ENCODE measurements around the gene NDUFB3. TPM values are rescaled to one million over a fixed set of nuclear protein-coding genes. Genes with fewer than 3 reads are reported as not detected.
"Not testable (repeated sequence)": the region's sequence is repeated elsewhere in the genome, so short reads cannot be mapped to it uniquely, and the experiment has no call there.

NDUFB3 gene
- total RNA-seq, 2 donors from 2014 or later: 52.9 to 59.8 TPM

DNA sequence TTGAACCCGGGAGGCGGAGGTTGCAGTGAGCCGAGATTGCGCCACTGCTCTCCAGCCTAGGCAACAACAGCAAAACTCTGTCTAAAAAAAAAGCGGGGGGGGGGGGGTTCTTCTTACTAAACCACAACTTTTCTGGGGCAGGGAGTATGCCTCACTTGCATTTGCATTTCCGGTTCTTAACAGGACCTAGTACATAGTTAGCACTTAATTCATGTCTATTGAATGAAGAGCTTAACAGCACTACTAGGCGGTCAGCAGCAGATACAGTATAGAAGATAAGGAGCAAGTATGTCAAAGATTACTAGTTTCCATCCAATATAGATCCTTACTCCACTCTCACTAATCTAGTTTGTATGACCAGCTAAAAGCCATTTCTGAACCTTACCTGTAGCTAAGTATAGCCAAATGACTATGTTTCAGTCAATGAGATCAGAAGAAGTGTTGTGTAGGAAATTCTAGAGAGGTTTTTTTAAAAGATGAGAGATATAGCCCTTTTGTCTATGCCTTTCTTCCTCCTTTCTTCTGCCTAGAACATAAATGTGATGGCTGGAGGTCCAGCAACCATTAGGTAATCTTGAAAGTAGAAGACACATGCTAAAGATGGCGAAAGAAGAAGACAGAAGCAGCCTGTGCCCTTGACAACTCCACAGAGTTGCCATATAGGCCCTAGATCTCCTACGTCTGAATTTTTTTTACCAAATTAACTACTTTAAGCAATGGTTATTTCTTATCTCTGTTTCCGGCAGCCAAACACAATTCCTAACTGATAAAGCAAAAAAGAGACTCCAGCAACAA is 11.6 kb upstream of the NDUFB3 start:
- H3K4me1 Mint-ChIP-seq (ENCODE audit: low read depth): peaks cover 47% of the 10 kb centered on the region
- no peak for ATAC-seq (replicated peaks in 1 of 2)
- no peaks in the 10 kb centered on the region for H3K27me3 Mint-ChIP-seq (ENCODE audit: low read depth)
- no peak overlapping the region for H3K27ac Mint-ChIP-seq
- peaks cover 3 to 7% of the 10 kb centered on the region in 2 donors for H3K36me3 Mint-ChIP-seq (ENCODE audit: insufficient read depth in 2 of 2)
- DNase-seq: no peak
- no peaks in the 10 kb centered on the region for H3K9me3 Mint-ChIP-seq
- H3K4me3 Mint-ChIP-seq: no peak overlapping the region

- Mint-ChIP-seq H3K27ac (peak overlapping the region; percentile 95), H3K4me1 (ENCODE audit: low read depth) (peaks cover 74% of the 10 kb centered on the region), H3K4me3 (peak overlapping the region; percentile 3 to 46)
- not testable (repeated sequence) for H3K36me3 Mint-ChIP-seq (ENCODE audit: insufficient read depth in 2 of 2); ATAC-seq (replicated peaks in 1 of 2); H3K9me3 Mint-ChIP-seq; H3K27me3 Mint-ChIP-seq (ENCODE audit: low read depth)
- peak; percentile 68 to 69 for DNase-seq
Observed at GRCh38 chr2:201063516-201063915, 8.3 kb upstream of the NDUFB3 start.

GRCh38 chr2:201064797-201065329 is 6.9 kb upstream of the NDUFB3 start:
- H3K4me1 Mint-ChIP-seq (ENCODE audit: low read depth): peaks cover 74% of the 10 kb centered on the region
- H3K9me3 Mint-ChIP-seq: no peaks in the 10 kb centered on the region
- no peak for ATAC-seq (replicated peaks in 1 of 2)
- DNase-seq: no peak
- H3K27ac Mint-ChIP-seq: peak overlapping the region; percentile 51
- H3K27me3 Mint-ChIP-seq (ENCODE audit: low read depth): no peaks in the 10 kb centered on the region
- H3K36me3 Mint-ChIP-seq (ENCODE audit: insufficient read depth in 2 of 2): peaks cover 3 to 4% of the 10 kb centered on the region in 2 donors
- H3K4me3 Mint-ChIP-seq: no peak overlapping the region

DNA sequence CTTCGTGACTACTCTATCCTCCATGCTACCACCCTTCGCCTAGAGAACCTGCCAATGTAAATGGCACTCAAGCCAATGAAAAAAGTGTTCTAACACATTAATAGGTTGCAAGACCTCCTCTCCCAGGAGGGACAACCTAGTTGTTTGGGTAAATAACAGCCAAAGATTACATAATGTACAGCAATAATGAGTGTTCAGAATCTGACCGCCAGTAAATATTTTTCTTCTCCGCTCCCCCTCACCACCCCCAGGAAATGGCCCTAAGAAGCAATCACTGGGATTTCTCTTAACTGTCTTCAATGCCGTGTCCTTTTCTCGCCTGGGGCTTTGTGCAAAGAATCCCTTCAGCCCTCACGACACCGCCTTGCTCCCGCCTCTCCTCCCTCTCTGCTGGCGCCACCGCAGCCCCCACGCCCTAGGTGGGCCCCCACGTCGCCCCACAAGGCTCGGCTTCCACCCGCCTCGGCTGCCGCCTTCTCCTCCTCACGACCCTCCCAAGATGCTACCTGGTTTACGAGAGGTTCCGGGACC is 788 bp upstream of the NDUFB3 start:
- ATAC-seq (replicated peaks in 1 of 2) (peak; percentile 45 to 50), DNase-seq (no peak)
- peak overlapping the region; percentile 87 for H3K27ac Mint-ChIP-seq
- H3K36me3 Mint-ChIP-seq (ENCODE audit: insufficient read depth in 2 of 2): peaks cover 1 to 4% of the 10 kb centered on the region in 2 donors
- H3K9me3 Mint-ChIP-seq: no peaks in the 10 kb centered on the region
- peak overlapping the region; percentile 91 to 96 for H3K4me3 Mint-ChIP-seq
- peaks cover 66% of the 10 kb centered on the region for H3K4me1 Mint-ChIP-seq (ENCODE audit: low read depth)
- H3K27me3 Mint-ChIP-seq (ENCODE audit: low read depth): no peaks in the 10 kb centered on the region

DNA sequence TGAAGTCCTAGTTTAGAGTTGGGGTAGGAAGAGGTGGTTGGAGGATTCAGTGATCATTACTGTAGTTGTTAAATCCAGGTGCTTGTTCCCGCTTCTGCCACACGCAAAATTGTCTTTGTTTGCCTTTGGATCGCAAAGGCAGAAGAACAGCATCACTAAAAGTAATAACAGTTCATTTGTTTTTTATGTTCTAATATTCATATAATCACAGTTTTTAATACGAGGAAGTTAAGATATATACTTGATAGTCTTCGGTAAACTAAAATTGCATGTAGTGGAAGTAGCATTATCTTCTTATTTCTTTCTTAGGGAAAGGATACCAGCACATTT is 365 bp downstream of the NDUFB3 start:
- Mint-ChIP-seq H3K27ac (peak overlapping the region; percentile 87), H3K4me1 (ENCODE audit: low read depth) (peaks cover 56% of the 10 kb centered on the region), H3K9me3 (no peaks in the 10 kb centered on the region), H3K36me3 (ENCODE audit: insufficient read depth in 2 of 2) (peaks cover 1 to 4% of the 10 kb centered on the region in 2 donors), H3K4me3 (peak overlapping the region; percentile 91 to 96), H3K27me3 (ENCODE audit: low read depth) (no peaks in the 10 kb centered on the region)
- ATAC-seq (replicated peaks in 1 of 2) (no peak), DNase-seq (no peak)

DNA sequence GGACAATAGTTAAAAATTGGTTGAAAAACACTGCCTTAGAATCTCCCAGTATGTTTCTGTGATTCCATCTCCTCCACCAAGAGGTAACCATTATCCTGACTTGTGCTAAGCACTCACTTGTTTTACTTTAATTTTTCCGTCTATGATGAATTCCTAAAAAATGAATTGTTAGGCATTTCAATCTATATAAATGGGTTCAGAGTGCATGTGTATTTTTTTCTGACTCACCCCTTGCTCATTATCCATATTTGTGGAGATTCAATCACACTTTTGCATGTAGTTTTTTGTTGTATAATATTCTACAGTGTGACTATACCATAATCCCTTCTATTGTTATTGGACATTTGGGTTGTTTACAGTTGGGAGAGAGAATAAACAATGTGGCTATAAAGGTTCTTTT is 1.3 kb downstream of the NDUFB3 start:
- Mint-ChIP-seq H3K36me3 (ENCODE audit: insufficient read depth in 2 of 2) (peaks cover 1 to 4% of the 10 kb centered on the region in 2 donors), H3K4me3 (peak overlapping the region; percentile 86 to 96), H3K27me3 (ENCODE audit: low read depth) (no peaks in the 10 kb centered on the region), H3K4me1 (ENCODE audit: low read depth) (peaks cover 48% of the 10 kb centered on the region), H3K9me3 (no peaks in the 10 kb centered on the region), H3K27ac (peak overlapping the region; percentile 81)
- DNase-seq: no peak
- ATAC-seq (replicated peaks in 1 of 2): no peak

- DNase-seq (no peak), ATAC-seq (replicated peaks in 1 of 2) (no peak)
- Mint-ChIP-seq H3K27me3 (ENCODE audit: low read depth) (no peaks in the 10 kb centered on the region), H3K4me3 (no peak overlapping the region), H3K27ac (peak overlapping the region; percentile 92), H3K36me3 (ENCODE audit: insufficient read depth in 2 of 2) (peaks cover 4% of the 10 kb centered on the region in 2 donors), H3K9me3 (no peaks in the 10 kb centered on the region), H3K4me1 (ENCODE audit: low read depth) (peaks cover 31% of the 10 kb centered on the region)
Observed at GRCh38 chr2:201074996-201075395, 3.2 kb downstream of the NDUFB3 start.

- no peaks in the 10 kb centered on the region for H3K9me3 Mint-ChIP-seq
- no peak overlapping the region for H3K4me3 Mint-ChIP-seq
- H3K27me3 Mint-ChIP-seq (ENCODE audit: low read depth): no peaks in the 10 kb centered on the region
- peak overlapping the region; percentile 87 for H3K27ac Mint-ChIP-seq
- H3K36me3 Mint-ChIP-seq (ENCODE audit: insufficient read depth in 2 of 2): peaks cover 3 to 15% of the 10 kb centered on the region in 2 donors
- H3K4me1 Mint-ChIP-seq (ENCODE audit: low read depth): peaks cover 9% of the 10 kb centered on the region
- DNase-seq (no peak), ATAC-seq (replicated peaks in 1 of 2) (no peak)
Observed at GRCh38 chr2:201084863-201085262, 13.1 kb downstream of the NDUFB3 start.

- peaks cover 6% of the 10 kb centered on the region for H3K4me1 Mint-ChIP-seq (ENCODE audit: low read depth)
- DNase-seq: no peak
- no peak for ATAC-seq (replicated peaks in 1 of 2)
- H3K27ac Mint-ChIP-seq: no peak overlapping the region
- H3K9me3 Mint-ChIP-seq: no peaks in the 10 kb centered on the region
- no peak overlapping the region for H3K4me3 Mint-ChIP-seq
- peaks cover 3 to 10% of the 10 kb centered on the region in 2 donors for H3K36me3 Mint-ChIP-seq (ENCODE audit: insufficient read depth in 2 of 2)
- H3K27me3 Mint-ChIP-seq (ENCODE audit: low read depth): no peaks in the 10 kb centered on the region
Observed at GRCh38 chr2:201090574-201090973, 18.8 kb downstream of the NDUFB3 start.

GRCh38 chr2:201093573-201093972 is 21.8 kb downstream of the NDUFB3 start:
- no peak overlapping the region for H3K4me3 Mint-ChIP-seq
- no peaks in the 10 kb centered on the region for H3K9me3 Mint-ChIP-seq
- no peaks in the 10 kb centered on the region for H3K27me3 Mint-ChIP-seq (ENCODE audit: low read depth)
- peaks cover 0 to 2% of the 10 kb centered on the region in 2 donors for H3K36me3 Mint-ChIP-seq (ENCODE audit: insufficient read depth in 2 of 2)
- no peak for DNase-seq
- ATAC-seq (replicated peaks in 1 of 2): no peak
- no peak overlapping the region for H3K27ac Mint-ChIP-seq
- peaks cover 6% of the 10 kb centered on the region for H3K4me1 Mint-ChIP-seq (ENCODE audit: low read depth)

DNA sequence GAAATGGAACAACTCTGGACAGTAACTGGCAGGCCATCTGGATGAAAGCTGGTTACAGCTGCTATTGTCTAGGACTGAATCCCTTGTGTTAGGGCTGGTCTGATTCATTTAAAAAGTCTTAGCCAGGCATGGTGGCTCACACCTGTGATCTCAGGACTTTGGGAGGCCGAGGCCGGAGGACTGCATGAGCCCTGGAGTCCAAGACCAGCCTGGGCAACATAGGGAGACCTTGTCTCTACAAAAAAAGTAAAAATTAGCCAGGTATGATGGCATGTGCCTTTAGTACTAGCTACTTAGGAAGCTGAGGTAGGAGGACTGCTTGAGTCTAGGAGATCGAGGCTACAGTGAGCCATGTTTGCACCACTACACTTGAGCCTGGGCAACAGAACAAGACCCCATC is 28.7 kb downstream of the NDUFB3 start:
- ATAC-seq (replicated peaks in 1 of 2): no peak
- Mint-ChIP-seq H3K4me1 (ENCODE audit: low read depth) (no peaks in the 10 kb centered on the region), H3K27me3 (ENCODE audit: low read depth) (no peaks in the 10 kb centered on the region), H3K4me3 (no peak overlapping the region), H3K36me3 (ENCODE audit: insufficient read depth in 2 of 2) (no peaks in the 10 kb centered on the region), H3K9me3 (no peaks in the 10 kb centered on the region), H3K27ac (no peak overlapping the region)
- DNase-seq: no peak

DNA sequence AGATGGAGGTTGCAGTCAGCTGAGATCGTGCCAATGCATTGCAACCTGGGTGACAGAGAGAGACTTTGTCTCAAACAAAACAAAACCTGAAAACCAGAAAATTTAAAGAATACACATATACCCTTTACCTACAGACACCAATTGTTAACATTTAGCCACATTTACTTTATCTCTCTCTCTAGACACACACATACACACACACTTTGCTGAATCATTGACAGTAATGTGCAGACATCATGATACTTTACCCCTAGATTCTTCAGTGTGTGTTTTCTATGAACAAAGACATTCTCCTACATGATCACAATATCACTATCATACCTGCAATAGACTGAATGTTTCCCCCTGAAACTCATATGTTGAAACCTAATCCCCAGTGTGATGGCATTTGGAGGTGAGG is 34.0 kb downstream of the NDUFB3 start:
- no peaks in the 10 kb centered on the region for H3K27me3 Mint-ChIP-seq (ENCODE audit: low read depth)
- H3K9me3 Mint-ChIP-seq: no peaks in the 10 kb centered on the region
- no peak overlapping the region for H3K27ac Mint-ChIP-seq

GRCh38 chr2:201107624-201108023 is 35.8 kb downstream of the NDUFB3 start:
- ATAC-seq (replicated peaks in 1 of 2): no peak
- Mint-ChIP-seq H3K4me1 (ENCODE audit: low read depth) (no peaks in the 10 kb centered on the region), H3K36me3 (ENCODE audit: insufficient read depth in 2 of 2) (no peaks in the 10 kb centered on the region), H3K9me3 (no peaks in the 10 kb centered on the region), H3K27me3 (ENCODE audit: low read depth) (no peaks in the 10 kb centered on the region), H3K4me3 (no peak overlapping the region), H3K27ac (no peak overlapping the region)
- no peak for DNase-seq

More for the DNA sequence above, 34.0 kb downstream of the NDUFB3 start:
- Mint-ChIP-seq H3K36me3 (ENCODE audit: insufficient read depth in 2 of 2) (no peaks in the 10 kb centered on the region), H3K4me1 (ENCODE audit: low read depth) (no peaks in the 10 kb centered on the region), H3K4me3 (no peak overlapping the region)
- ATAC-seq (replicated peaks in 1 of 2) (no peak), DNase-seq (no peak)

Measured in activated T-cell treated with anti-CD3 and anti-CD28 coated beads, Interleukin-2, amount 50 U/mL, for 72 hours (primary cell).